Right lobe of liver (tissue), 4 donors: ENCODE measurements around the gene NFATC4.

ENCODE experiments used
- POLR2A ChIP-seq: fragments of 450-650 bp; IDR thresholded peaks from one replicate; pipeline ENCODE4 v1.6.1; 2017; ENCODE audit warnings: antibody characterized with exemption, mild to moderate bottlenecking
- TF ChIP-seq, protein P1 (sequence below), 4 donors: fragments of 200-600 bp in 3 of 4; fragments of 450-650 bp in 1 of 4; IDR thresholded peaks; one replicate each; pipeline versions ENCODE4 v1.5.1 to v1.8.0; 2016 to 2022; ENCODE audit warnings: antibody characterized with exemption in 4 of 4, mild to moderate bottlenecking in 2 of 4
- donor health status: DM: no; HTN: no; CAD: no.
- donor health status: DM: no; HTN: no; CAD: no.
- donor health status: DM: no; HTN: yes; CAD: no.

DNA sequence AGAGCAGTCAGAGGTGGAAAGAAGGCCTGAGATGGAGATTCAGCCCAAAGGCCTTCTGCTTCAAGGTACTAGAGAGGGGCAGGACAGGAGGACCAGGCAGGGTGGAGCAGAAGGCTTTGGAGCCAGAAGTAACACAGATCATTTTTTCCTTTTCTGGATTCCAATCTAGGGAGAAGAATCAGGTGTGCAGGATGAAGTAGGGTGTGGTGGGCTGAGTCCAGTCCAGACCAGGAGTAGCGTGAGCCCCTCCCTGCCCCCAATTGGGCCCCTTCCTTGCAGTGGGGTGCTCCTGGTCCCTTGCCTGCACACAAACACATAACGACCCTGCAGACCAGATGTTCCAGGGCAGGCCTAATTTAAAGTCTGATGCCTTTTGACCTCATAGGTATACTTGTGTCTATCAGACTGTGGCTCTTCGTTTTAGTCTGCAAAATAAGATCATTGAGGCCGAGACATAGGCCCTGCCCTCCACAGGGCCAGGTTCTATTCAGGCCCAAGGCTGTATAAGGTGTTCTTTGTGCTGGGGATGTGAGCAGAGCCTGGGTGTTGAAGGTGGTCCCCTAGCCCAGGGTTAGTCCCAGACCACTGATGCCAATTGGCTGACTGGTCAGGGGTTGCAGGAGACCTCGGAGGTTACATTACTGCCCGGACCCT lies 29.8 kb downstream of the NFATC4 start:
- TF ChIP-seq, protein P1, sequence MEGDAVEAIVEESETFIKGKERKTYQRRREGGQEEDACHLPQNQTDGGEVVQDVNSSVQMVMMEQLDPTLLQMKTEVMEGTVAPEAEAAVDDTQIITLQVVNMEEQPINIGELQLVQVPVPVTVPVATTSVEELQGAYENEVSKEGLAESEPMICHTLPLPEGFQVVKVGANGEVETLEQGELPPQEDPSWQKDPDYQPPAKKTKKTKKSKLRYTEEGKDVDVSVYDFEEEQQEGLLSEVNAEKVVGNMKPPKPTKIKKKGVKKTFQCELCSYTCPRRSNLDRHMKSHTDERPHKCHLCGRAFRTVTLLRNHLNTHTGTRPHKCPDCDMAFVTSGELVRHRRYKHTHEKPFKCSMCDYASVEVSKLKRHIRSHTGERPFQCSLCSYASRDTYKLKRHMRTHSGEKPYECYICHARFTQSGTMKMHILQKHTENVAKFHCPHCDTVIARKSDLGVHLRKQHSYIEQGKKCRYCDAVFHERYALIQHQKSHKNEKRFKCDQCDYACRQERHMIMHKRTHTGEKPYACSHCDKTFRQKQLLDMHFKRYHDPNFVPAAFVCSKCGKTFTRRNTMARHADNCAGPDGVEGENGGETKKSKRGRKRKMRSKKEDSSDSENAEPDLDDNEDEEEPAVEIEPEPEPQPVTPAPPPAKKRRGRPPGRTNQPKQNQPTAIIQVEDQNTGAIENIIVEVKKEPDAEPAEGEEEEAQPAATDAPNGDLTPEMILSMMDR (IDR thresholded peaks at IDR 0.05) = no peak
- TF ChIP-seq POLR2A = no peak
